HepG2 (cell line): ENCODE results near the gene ZBTB48. TPM values are rescaled to one million over a fixed set of nuclear protein-coding genes. Genes with fewer than 3 reads are reported as not detected.

Experiments used
- CREB3 ChIP-seq: sonication (generic); formaldehyde crosslinking; IDR thresholded peaks from 2 replicates; pipeline ENCODE4 v1.5.0; 2020; ENCODE audit warnings: missing genetic modification reagents
- E2F5 ChIP-seq: sonication (generic); formaldehyde crosslinking; conservative IDR thresholded peaks from 2 replicates; pipeline ENCODE4 v1.4.0; 2020; ENCODE audit warnings: missing genetic modification reagents
- FUBP1 ChIP-seq: sonication (generic); formaldehyde crosslinking; IDR thresholded peaks from 2 replicates; pipeline ENCODE4 v1.5.1; 2020; ENCODE audit warnings: missing genetic modification reagents, mild to moderate bottlenecking, borderline replicate concordance
- HMG20B ChIP-seq: conservative IDR thresholded peaks from 2 replicates; pipeline ENCODE4 v1.6.1; 2016; ENCODE audit warnings: missing genetic modification reagents, missing compliant biosample characterization
- MAFK ChIP-seq, 2 experiments: IDR thresholded peaks in 1 of 2; conservative IDR thresholded peaks in 1 of 2; 2 replicates each; pipeline ENCODE4 v1.6.1; 2011; ENCODE audit warnings: improper control_type of control experiment in 2 of 2, low read length in 2 of 2
- MYC ChIP-seq: sonication (generic); formaldehyde crosslinking; IDR thresholded peaks from 2 replicates; pipeline ENCODE4 v1.9.0; 2021; ENCODE audit warnings: missing genetic modification reagents, borderline replicate concordance
- SNAPC4 ChIP-seq: sonication (generic); formaldehyde crosslinking; IDR thresholded peaks from 2 replicates; pipeline ENCODE4 v1.4.0; 2020; ENCODE audit warnings: mild to moderate bottlenecking, missing genetic modification reagents
- ZNF629 ChIP-seq: sonication (generic); formaldehyde crosslinking; conservative IDR thresholded peaks from 2 replicates; pipeline ENCODE4 v1.5.0; 2020; ENCODE audit warnings: missing genetic modification reagents
- ZNF800 ChIP-seq: sonication (generic); formaldehyde crosslinking; IDR thresholded peaks from 2 replicates; pipeline ENCODE4 v1.4.0; 2020; ENCODE audit warnings: missing genetic modification reagents
- polyA plus RNA-seq, 8 experiments: library from polyadenylated mRNA; depleted of rRNA in 3 of 8; stranded (reverse) in 7 of 8; unstranded in 1 of 8; fragments of >200 nt; fragmentation: Illumina TruSeq in 4 of 8; extraction: Trizol in 4 of 8; gene quantifications; 2 replicates each; pipeline versions ENCODE4 v1.2.1 to v1.2.3, GENCODE V29; 2011 to 2016; ENCODE audit warnings: low read depth in 4 of 8, missing spikeins in 1 of 8, mixed read lengths in 1 of 8; ENCODE audit not compliant: insufficient read depth in 1 of 8
- total RNA-seq, 5 experiments: library from RNA; depleted of rRNA; stranded (reverse); fragments of >200 nt; fragmentation: Illumina TruSeq; extraction: Trizol; gene quantifications; 2 replicates each; pipeline ENCODE4 v1.2.3, GENCODE V29; 2016; ENCODE audit warnings: low read depth in 1 of 5

The ZBTB48 gene
- total and polyA plus RNA-seq, 2 of the 13 experiments (the other 11 are each of a cell fraction or from before 2014, with no cell fraction given) = 13.0 to 17.1 TPM

GRCh38 chr1:6554031-6554906 lies 25.5 kb upstream of the ZBTB48 start, which contains the start of gene NOL9 (continued):
- no peak for TF ChIP-seq HMG20B (CRISPR knock-in tag)
- TF ChIP-seq FUBP1 (CRISPR knock-in tag) = no peak
- peak; percentile 71; the same call in 1 of the 2 replicates for TF ChIP-seq ZNF800 (CRISPR knock-in tag)
- 0 out of 2 replicates have a peak, but pooled peaks have one; percentile 43 for TF ChIP-seq CREB3
- TF ChIP-seq MAFK (conservative IDR thresholded peaks at IDR 0.05 in 1 of 2, IDR thresholded peaks at IDR 0.05 in 1 of 2; ENCODE audit: low read length in 2 of 2) = no peak
- TF ChIP-seq ZNF629 (CRISPR knock-in tag) = peak; percentile 38; the same call in 1 of the 2 replicates
- TF ChIP-seq MYC (CRISPR knock-in tag) = peak; percentile 81; the same call in 1 of the 2 replicates
- no peak for TF ChIP-seq SNAPC4 (CRISPR knock-in tag)
- no peak; the same call in 1 of the 2 replicates for TF ChIP-seq E2F5 (CRISPR knock-in tag)
